Right atrium auricular region (tissue), 2 donors: ENCODE data around the gene HOXA3. TPM values are rescaled to one million over a fixed set of nuclear protein-coding genes. Genes with fewer than 3 reads are reported as not detected.

ENCODE experiments used
- DNase-seq: peaks from one replicate; pipeline ENCODE4 v3.0.0-alpha.2; 2019; ENCODE audit warnings: low spot score
- H3K27ac ChIP-seq, 2 donors: fragments of 200-600 bp; sonication (generic); 1 replicate in 1 of 2; 2 replicates in 1 of 2; pipeline ENCODE4 v1.5.1; 2016 to 2019
- H3K27me3 ChIP-seq, 2 donors: fragments of 200-600 bp; sonication (generic); one replicate each; pipeline versions ENCODE4 v1.5.1 to v1.6.0; 2017 to 2019
- H3K36me3 ChIP-seq: fragments of 200-600 bp; sonication (generic); one replicate; pipeline ENCODE4 v1.5.1; 2016
- H3K4me1 ChIP-seq, 2 donors: fragments of 200-600 bp; sonication (generic); one replicate each; pipeline versions ENCODE4 v1.5.1 to v1.6.0; 2017 to 2019
- H3K4me3 ChIP-seq, 2 donors: fragments of 200-600 bp; sonication (generic); 1 replicate in 1 of 2; 2 replicates in 1 of 2; pipeline ENCODE4 v1.5.1; 2017 to 2019; ENCODE audit warnings: mild to moderate bottlenecking in 1 of 2, moderate library complexity in 1 of 2
- H3K9me3 ChIP-seq, 2 donors: fragments of 200-600 bp; sonication (generic); one replicate each; pipeline ENCODE4 v1.5.1; 2019
- CTCF ChIP-seq, 2 donors: fragments of 200-600 bp; sonication (generic); IDR thresholded peaks; one replicate each; pipeline ENCODE4 v1.5.1; 2019; ENCODE audit warnings: antibody characterized with exemption in 2 of 2
- total RNA-seq, 2 donors: library from RNA; depleted of rRNA; stranded (reverse); fragments of >200 nt; gene quantifications; one replicate each; pipeline ENCODE4 v1.1.0, GENCODE V29; 2016

HOXA3 gene
- total RNA-seq, 2 donors from 2014 or later, result 0.28 to 0.30 TPM

GRCh38 chr7:27137640-27138315, 14.6 kb downstream of the HOXA3 start:
- H3K27me3 ChIP-seq, result peaks cover 36 to 55% of the 10 kb centered on the region in 2 donors
- no peak overlapping the region for H3K4me3 ChIP-seq
- H3K36me3 ChIP-seq, result no peaks in the 10 kb centered on the region
- no peak for TF ChIP-seq CTCF (IDR thresholded peaks at IDR 0.05)
- H3K9me3 ChIP-seq, result no peaks in the 10 kb centered on the region
- no peak overlapping the region for H3K27ac ChIP-seq
- DNase-seq, result no peak
- peaks cover 0 to 14% of the 10 kb centered on the region in 2 donors for H3K4me1 ChIP-seq

GRCh38 chr7:27134392-27134791, 18.0 kb downstream of the HOXA3 start:
- Histone ChIP-seq H3K4me3 (no peak overlapping the region), H3K36me3 (no peaks in the 10 kb centered on the region), H3K27me3 (peaks cover 23 to 32% of the 10 kb centered on the region in 2 donors), H3K4me1 (peaks cover 0 to 12% of the 10 kb centered on the region in 2 donors), H3K27ac (no peak overlapping the region), H3K9me3 (no peaks in the 10 kb centered on the region)
- TF ChIP-seq CTCF (IDR thresholded peaks at IDR 0.05), result no peak
- DNase-seq, result no peak

GRCh38 chr7:27133409-27134231, 18.8 kb downstream of the HOXA3 start:
- Histone ChIP-seq H3K27me3 (peaks cover 21 to 28% of the 10 kb centered on the region in 2 donors), H3K9me3 (no peaks in the 10 kb centered on the region), H3K36me3 (no peaks in the 10 kb centered on the region), H3K27ac (no peak overlapping the region), H3K4me3 (no peak overlapping the region), H3K4me1 (peaks cover 0 to 10% of the 10 kb centered on the region in 2 donors)
- TF ChIP-seq CTCF (IDR thresholded peaks at IDR 0.05), result no peak
- DNase-seq, result no peak

- no peak for TF ChIP-seq CTCF (IDR thresholded peaks at IDR 0.05)
- H3K27me3 ChIP-seq, result peaks cover 21 to 28% of the 10 kb centered on the region in 2 donors
- H3K4me3 ChIP-seq, result no peak overlapping the region
- H3K4me1 ChIP-seq, result peaks cover 0 to 10% of the 10 kb centered on the region in 2 donors
- H3K27ac ChIP-seq, result no peak overlapping the region
- DNase-seq, result no peak
- H3K36me3 ChIP-seq, result no peaks in the 10 kb centered on the region
- no peaks in the 10 kb centered on the region for H3K9me3 ChIP-seq
Observed at GRCh38 chr7:27132978-27133377, 19.4 kb downstream of the HOXA3 start.

- DNase-seq, result no peak
- Histone ChIP-seq H3K9me3 (no peaks in the 10 kb centered on the region), H3K4me3 (no peak overlapping the region), H3K4me1 (peaks cover 0 to 10% of the 10 kb centered on the region in 2 donors), H3K27ac (no peak overlapping the region), H3K27me3 (peaks cover 21 to 28% of the 10 kb centered on the region in 2 donors), H3K36me3 (no peaks in the 10 kb centered on the region)
- TF ChIP-seq CTCF (IDR thresholded peaks at IDR 0.05), result no peak
Observed at GRCh38 chr7:27132214-27132613, 20.2 kb downstream of the HOXA3 start.
